Activated T-cell treated with anti-CD3 and anti-CD28 coated beads, Interleukin-2, amount 50 U/mL, for 72 hours (primary cell): ENCODE results near the gene ERGIC1. TPM values are rescaled to one million over a fixed set of nuclear protein-coding genes. Genes with fewer than 3 reads are reported as not detected.

Experiments
- ATAC-seq, 2 donors: fragments of 150-1000 bp; cut with Tn5 transposase; replicated peaks in 1 of 2; 2 replicates each; pipeline ENCODE4 v1.10.0; 2021; ENCODE audit warnings: moderate library complexity in 2 of 2, mild to moderate bottlenecking in 1 of 2
- DNase-seq, 2 donors: peaks; one replicate each; pipeline ENCODE4 v3.0.0; 2021 to 2022; ENCODE audit warnings: mixed read lengths in 1 of 2
- H3K27ac Mint-ChIP-seq: one replicate; pipeline ENCODE4 v1.8.0; 2022; ENCODE audit warnings: mild to moderate bottlenecking, moderate library complexity, mixed read lengths
- H3K27me3 Mint-ChIP-seq: one replicate; pipeline ENCODE4 v1.8.0; 2022; ENCODE audit warnings: low read depth, mixed read lengths
- H3K36me3 Mint-ChIP-seq, 2 donors: one replicate each; pipeline ENCODE4 v1.8.0; 2022; ENCODE audit warnings: mixed read lengths in 2 of 2, mild to moderate bottlenecking in 1 of 2; ENCODE audit not compliant: insufficient read depth in 2 of 2
- H3K4me1 Mint-ChIP-seq: one replicate; pipeline ENCODE4 v1.8.0; 2022; ENCODE audit warnings: low read depth, mixed read lengths
- H3K4me3 Mint-ChIP-seq, 2 donors: one replicate each; pipeline ENCODE4 v1.8.0; 2022; ENCODE audit warnings: mild to moderate bottlenecking in 2 of 2, mixed read lengths in 2 of 2, moderate library complexity in 2 of 2
- H3K9me3 Mint-ChIP-seq, 2 donors: one replicate each; pipeline ENCODE4 v1.8.0; 2022; ENCODE audit warnings: mixed read lengths in 2 of 2
- total RNA-seq, 2 donors: library from RNA; stranded (reverse); gene quantifications; one replicate each; pipeline ENCODE4 v1.2.3, GENCODE V29; 2022

Gene ERGIC1
- total RNA-seq, 2 donors from 2014 or later, result 66.3 to 69.3 TPM

- H3K9me3 Mint-ChIP-seq, result no peaks in the 10 kb centered on the region
- H3K27ac Mint-ChIP-seq, result no peak overlapping the region
- H3K4me1 Mint-ChIP-seq, result peaks cover 5% of the 10 kb centered on the region
Observed at GRCh38 chr5:172951371-172952033, 117.5 kb downstream of the ERGIC1 start.

GRCh38 chr5:172952034-172952511, 118.0 kb downstream of the ERGIC1 start:
- Mint-ChIP-seq H3K36me3 (no peaks in the 10 kb centered on the region), H3K4me3 (no peak overlapping the region), H3K4me1 (peaks cover 5% of the 10 kb centered on the region), H3K9me3 (no peaks in the 10 kb centered on the region), H3K27me3 (no peaks in the 10 kb centered on the region), H3K27ac (no peak overlapping the region)
- DNase-seq (no peak), ATAC-seq (no peak)

More at GRCh38 chr5:172951371-172952033, 117.5 kb downstream of the ERGIC1 start:
- H3K4me3 Mint-ChIP-seq, result no peak overlapping the region
- no peaks in the 10 kb centered on the region for H3K27me3 Mint-ChIP-seq
- DNase-seq (no peak), ATAC-seq (no peak)
- no peaks in the 10 kb centered on the region for H3K36me3 Mint-ChIP-seq

- Mint-ChIP-seq H3K4me1 (peaks cover 5% of the 10 kb centered on the region), H3K9me3 (no peaks in the 10 kb centered on the region), H3K27ac (no peak overlapping the region), H3K36me3 (no peaks in the 10 kb centered on the region), H3K27me3 (no peaks in the 10 kb centered on the region), H3K4me3 (no peak overlapping the region)
- ATAC-seq (no peak), DNase-seq (no peak)
Observed at GRCh38 chr5:172953776-172954675, 120.0 kb downstream of the ERGIC1 start.

- ATAC-seq (no peak), DNase-seq (no peak)
- no peak overlapping the region for H3K4me3 Mint-ChIP-seq
- no peak overlapping the region for H3K27ac Mint-ChIP-seq
- no peaks in the 10 kb centered on the region for H3K9me3 Mint-ChIP-seq
- H3K36me3 Mint-ChIP-seq, result peaks cover 1 to 5% of the 10 kb centered on the region in 2 donors
- H3K27me3 Mint-ChIP-seq, result no peaks in the 10 kb centered on the region
- H3K4me1 Mint-ChIP-seq, result peaks cover 8% of the 10 kb centered on the region
Observed at GRCh38 chr5:172954751-172955159, 120.7 kb downstream of the ERGIC1 start.

DNA sequence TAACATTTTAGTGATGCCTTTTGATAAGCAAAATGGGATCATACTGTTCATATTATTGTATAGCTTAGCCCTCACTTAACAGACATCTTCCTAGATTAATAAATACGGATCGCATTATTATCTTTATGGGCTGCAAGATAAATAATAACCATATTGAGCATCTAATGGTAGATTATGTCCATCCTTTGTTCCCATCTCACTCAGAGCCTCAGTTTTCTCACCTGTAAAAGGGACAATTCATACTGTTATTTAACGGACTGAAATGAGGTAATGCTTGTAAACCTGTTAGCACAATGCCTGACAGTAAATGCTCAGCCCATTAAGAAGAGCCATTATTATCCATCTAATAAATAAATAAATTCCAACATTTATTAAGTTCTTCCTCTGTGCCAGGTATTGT, 122.2 kb downstream of the ERGIC1 start:
- DNase-seq, result no peak
- no peak overlapping the region for H3K27ac Mint-ChIP-seq
- peaks cover 22% of the 10 kb centered on the region for H3K4me1 Mint-ChIP-seq
- H3K9me3 Mint-ChIP-seq, result no peaks in the 10 kb centered on the region
- no peak overlapping the region for H3K4me3 Mint-ChIP-seq
- H3K36me3 Mint-ChIP-seq, result peaks cover 3 to 7% of the 10 kb centered on the region in 2 donors
- ATAC-seq, result no peak
- H3K27me3 Mint-ChIP-seq, result no peaks in the 10 kb centered on the region

DNA sequence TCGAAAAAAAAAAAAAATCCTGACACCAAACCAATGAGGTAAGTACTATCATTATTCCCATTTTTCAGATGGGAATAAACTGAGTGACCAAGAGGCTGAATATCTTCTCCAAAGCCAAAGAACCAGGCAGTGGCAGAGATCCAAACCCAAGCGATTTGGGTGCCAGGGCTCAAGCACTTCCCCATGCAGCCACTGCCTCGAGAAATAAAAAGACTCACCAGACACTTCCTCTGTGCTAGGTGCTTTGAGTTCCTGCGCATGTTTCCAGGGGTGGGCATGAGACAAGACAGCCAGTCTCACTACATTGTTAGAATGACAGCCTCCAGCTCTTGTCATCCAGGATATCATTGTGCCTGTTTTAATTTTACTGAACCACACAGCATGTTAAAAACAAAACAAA, 122.9 kb downstream of the ERGIC1 start:
- Mint-ChIP-seq H3K4me1 (peaks cover 30% of the 10 kb centered on the region), H3K36me3 (peaks cover 8 to 10% of the 10 kb centered on the region in 2 donors), H3K27me3 (no peaks in the 10 kb centered on the region), H3K4me3 (peak overlapping the region in 1 of 2 donors; percentile 1), H3K9me3 (no peaks in the 10 kb centered on the region), H3K27ac (no peak overlapping the region)
- ATAC-seq (no peak), DNase-seq (no peak)

- ATAC-seq (no peak), DNase-seq (no peak)
- Mint-ChIP-seq H3K27me3 (no peaks in the 10 kb centered on the region), H3K36me3 (peaks cover 10 to 11% of the 10 kb centered on the region in 2 donors), H3K4me1 (peaks cover 33% of the 10 kb centered on the region), H3K4me3 (peak overlapping the region; percentile 1 to 99), H3K27ac (no peak overlapping the region), H3K9me3 (no peaks in the 10 kb centered on the region)
Observed at GRCh38 chr5:172957458-172957857, 123.4 kb downstream of the ERGIC1 start.

DNA sequence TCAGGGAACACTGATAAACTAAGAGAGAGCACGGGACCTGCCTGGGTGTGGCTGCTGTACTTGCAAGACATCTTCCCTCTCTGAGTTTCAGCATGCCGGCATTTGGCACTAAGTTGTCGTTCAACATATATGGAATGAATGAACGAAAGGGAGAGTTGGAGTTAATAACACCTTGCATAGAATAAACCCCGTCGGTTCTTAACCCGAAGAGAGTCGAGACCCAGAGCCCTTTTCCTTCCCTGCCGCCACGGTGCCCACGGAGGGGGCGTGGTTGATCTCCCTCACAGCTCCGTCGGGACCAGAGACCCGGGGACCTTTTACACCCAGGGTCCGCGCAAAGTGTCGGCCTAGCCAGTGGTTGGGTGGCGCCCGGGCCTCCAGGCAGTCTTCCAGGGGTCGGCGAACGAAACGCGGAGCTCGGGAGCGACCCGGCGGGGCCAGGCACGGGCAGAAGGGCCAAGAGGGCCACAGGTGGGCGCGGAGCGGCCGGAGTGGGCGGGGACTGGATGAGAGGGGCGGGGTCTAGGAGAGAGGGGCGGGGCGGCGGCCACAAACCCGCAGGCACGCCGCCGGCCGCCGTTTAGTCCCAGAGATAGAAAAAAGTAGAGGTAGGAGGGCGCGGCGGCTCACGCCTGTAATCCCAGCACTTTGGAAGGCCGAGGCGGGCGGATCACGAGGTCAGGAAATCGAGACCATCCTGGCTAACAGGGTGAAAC, 124.4 kb downstream of the ERGIC1 start:
- DNase-seq (peak; percentile 70 to 71), ATAC-seq (peak; percentile 79 to 81)
- Mint-ChIP-seq H3K4me1 (peaks cover 33% of the 10 kb centered on the region), H3K9me3 (no peaks in the 10 kb centered on the region), H3K27me3 (no peaks in the 10 kb centered on the region), H3K27ac (peak overlapping the region; percentile 99), H3K4me3 (peak overlapping the region; percentile 99), H3K36me3 (peaks cover 11 to 13% of the 10 kb centered on the region in 2 donors)

- DNase-seq, result peak in 1 of 2 donors; percentile 11
- peaks cover 28% of the 10 kb centered on the region for H3K4me1 Mint-ChIP-seq
- peak overlapping the region; percentile 99 for H3K4me3 Mint-ChIP-seq
- no peak for ATAC-seq
- H3K9me3 Mint-ChIP-seq, result no peaks in the 10 kb centered on the region
- peaks cover 13% of the 10 kb centered on the region in 2 donors for H3K36me3 Mint-ChIP-seq
- H3K27ac Mint-ChIP-seq, result peak overlapping the region; percentile 99
- H3K27me3 Mint-ChIP-seq, result no peaks in the 10 kb centered on the region
Observed at GRCh38 chr5:172959824-172960799, 126.1 kb downstream of the ERGIC1 start.

DNA sequence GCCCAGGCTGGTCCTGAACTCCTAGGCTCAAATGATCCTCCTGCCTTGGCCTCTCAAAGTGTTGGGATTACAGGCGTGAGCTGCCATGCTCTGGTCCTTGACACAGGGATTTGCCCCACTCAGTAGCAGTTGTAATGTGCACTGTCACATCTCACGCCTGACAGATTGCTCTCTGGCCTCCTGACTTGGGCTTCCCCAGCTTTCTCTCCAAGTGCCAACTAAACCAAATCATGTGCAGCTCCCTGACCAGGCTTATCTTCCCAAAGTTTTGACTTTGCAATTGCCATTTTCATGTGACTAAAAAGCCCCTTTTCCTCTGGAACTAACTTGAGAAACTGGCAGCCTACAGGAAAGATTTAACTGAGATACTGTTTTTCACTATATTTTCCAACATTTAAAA, 135.9 kb downstream of the ERGIC1 start:
- H3K4me1 Mint-ChIP-seq, result no peaks in the 10 kb centered on the region
- no peak overlapping the region for H3K4me3 Mint-ChIP-seq
- H3K27ac Mint-ChIP-seq, result no peak overlapping the region
- no peaks in the 10 kb centered on the region for H3K27me3 Mint-ChIP-seq
- ATAC-seq (no peak), DNase-seq (no peak)
- no peaks in the 10 kb centered on the region for H3K9me3 Mint-ChIP-seq
- peaks cover 3 to 5% of the 10 kb centered on the region in 2 donors for H3K36me3 Mint-ChIP-seq

DNA sequence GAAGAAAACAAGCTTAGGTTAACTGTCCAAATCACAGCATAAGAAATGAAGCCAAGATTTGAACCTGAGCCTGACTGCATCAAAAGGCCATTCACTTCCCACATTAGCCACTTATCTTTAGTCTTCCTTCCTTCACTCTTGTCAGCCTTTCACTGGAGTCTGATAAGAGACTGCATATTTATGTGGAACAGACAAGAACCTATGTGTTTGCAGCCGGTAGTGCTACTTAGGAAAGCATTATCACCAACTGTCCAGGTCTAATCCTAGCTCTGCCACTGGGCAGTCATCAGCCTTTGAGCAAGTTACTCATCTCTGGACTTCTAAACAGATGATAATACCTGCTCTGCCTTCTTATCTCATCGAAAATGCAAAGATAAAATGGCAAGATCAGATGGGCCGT, 137.4 kb downstream of the ERGIC1 start:
- H3K4me1 Mint-ChIP-seq, result no peaks in the 10 kb centered on the region
- peaks cover 0 to 2% of the 10 kb centered on the region in 2 donors for H3K36me3 Mint-ChIP-seq
- H3K9me3 Mint-ChIP-seq, result no peaks in the 10 kb centered on the region
- ATAC-seq (no peak), DNase-seq (no peak)
- H3K27ac Mint-ChIP-seq, result no peak overlapping the region
- no peaks in the 10 kb centered on the region for H3K27me3 Mint-ChIP-seq
- H3K4me3 Mint-ChIP-seq, result no peak overlapping the region

DNA sequence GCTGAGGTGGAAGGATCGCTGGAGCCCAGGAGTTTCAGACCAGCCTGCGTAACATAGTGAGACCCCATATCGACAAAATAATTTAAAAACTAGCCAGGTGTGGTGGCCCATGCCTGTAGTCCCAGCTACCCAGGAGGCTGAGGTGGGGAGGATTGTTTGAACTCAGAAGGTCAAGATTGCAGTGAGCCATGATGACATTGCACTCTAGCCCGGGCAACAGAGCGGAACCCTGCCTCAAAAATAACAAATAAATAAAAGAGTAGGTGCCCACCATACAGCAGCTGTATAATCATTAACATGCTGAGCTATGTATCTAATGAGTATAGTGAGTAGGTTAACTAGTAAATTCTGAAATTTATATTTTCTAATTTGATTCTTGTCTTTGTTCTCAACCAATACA, 138.5 kb downstream of the ERGIC1 start:
- Mint-ChIP-seq H3K4me3 (no peak overlapping the region), H3K27ac (no peak overlapping the region), H3K36me3 (peaks cover 0 to 2% of the 10 kb centered on the region in 2 donors), H3K4me1 (no peaks in the 10 kb centered on the region), H3K27me3 (no peaks in the 10 kb centered on the region), H3K9me3 (no peaks in the 10 kb centered on the region)
- ATAC-seq (no peak), DNase-seq (no peak)
